Measurements from ENCODE around the gene ALPK1.

GRCh38 chr4:112266823-112267222, 30.3 kb upstream of the ALPK1 start:
- TF ChIP-seq ZNF274 (IDR thresholded peaks at IDR 0.05; ENCODE audit: low read depth, low read length), result no peak
- TF ChIP-seq YY1 (IDR thresholded peaks at IDR 0.05; ENCODE audit: insufficient read depth, insufficient read length), result no peak
- no peak for TF ChIP-seq SUZ12 (IDR thresholded peaks at IDR 0.05; ENCODE audit: extremely low read depth, insufficient read depth, insufficient read length)

Measured in NT2/D1 (cell line).